Thymus (tissue), 11 donors: Measurements from ENCODE around the gene MED16. TPM values are rescaled to one million over a fixed set of nuclear protein-coding genes. Genes with fewer than 3 reads are reported as not detected.
A peak's percentile ranks its signal among the peaks of the same experiment; 100 is the strongest.

ENCODE experiments used
- DNase-seq, 9 donors: peaks; one replicate each; pipeline ENCODE4 v3.0.0-alpha.2; 2013; ENCODE audit warnings: low spot score in 9 of 9, low read depth in 6 of 9, missing footprints in 1 of 9
- H3K27ac ChIP-seq, 2 donors: one replicate each; pipeline ENCODE4 v1.5.1; 2013; ENCODE audit warnings: control low read depth in 1 of 2, low read depth in 1 of 2, low read length in 1 of 2, mild to moderate bottlenecking in 1 of 2, moderate library complexity in 1 of 2
- H3K27me3 ChIP-seq, 2 donors: one replicate each; pipeline ENCODE4 v1.5.1; 2013; ENCODE audit warnings: low read length in 1 of 2; ENCODE audit not compliant: control insufficient read depth in 2 of 2, insufficient read depth in 1 of 2
- H3K36me3 ChIP-seq, 2 donors: one replicate each; pipeline ENCODE4 v1.5.1; 2013; ENCODE audit warnings: low read length in 1 of 2, mild to moderate bottlenecking in 1 of 2, moderate library complexity in 1 of 2; ENCODE audit not compliant: control insufficient read depth in 2 of 2, insufficient read depth in 2 of 2
- H3K4me1 ChIP-seq, 2 donors: one replicate each; pipeline ENCODE4 v1.5.1; 2013; ENCODE audit warnings: low read length in 2 of 2; ENCODE audit not compliant: control insufficient read depth in 2 of 2, insufficient read depth in 2 of 2
- H3K4me3 ChIP-seq, 2 donors: one replicate each; pipeline ENCODE4 v1.5.1; 2013; ENCODE audit warnings: low read length in 2 of 2, control low read depth in 1 of 2, mild to moderate bottlenecking in 1 of 2
- H3K9me3 ChIP-seq, 2 donors: one replicate each; pipeline ENCODE4 v1.5.1; 2013; ENCODE audit warnings: low read length in 1 of 2, mild to moderate bottlenecking in 1 of 2; ENCODE audit not compliant: control insufficient read depth in 2 of 2, insufficient read depth in 1 of 2
- WGBS: extraction: QIAGEN DNeasy Blood & Tissue Kit; methylation state at CpG from one replicate; pipeline ENCODE4 v1.1.7; 2013; 5-methylcytosine and 5-hydroxymethylcytosine counted together
- polyA plus RNA-seq: library from polyadenylated mRNA; stranded (reverse); fragments of 200-250 nt; gene quantifications from one replicate; pipeline ENCODE4 v1.2.3, GENCODE V29; 2013
- total RNA-seq: library from RNA; stranded (reverse); fragments of 120-200 nt; gene quantifications from one replicate; pipeline ENCODE4 v1.2.4, GENCODE V29; 2013
- donor health status: healthy.

MED16 gene
- total and polyA plus RNA-seq, 2 donors, result 8.9 to 64.4 TPM

GRCh38 chr19:924553-925086 is 31.6 kb upstream of the MED16 start:
- Histone ChIP-seq H3K27ac (no peak overlapping the region), H3K27me3 (peaks cover 19 to 38% of the 10 kb centered on the region in 2 donors), H3K9me3 (no peaks in the 10 kb centered on the region), H3K36me3 (peaks cover 2 to 8% of the 10 kb centered on the region in 2 donors), H3K4me3 (peak overlapping the region; percentile 57 to 95), H3K4me1 (peaks cover 13 to 41% of the 10 kb centered on the region in 2 donors)
- no peak for DNase-seq
- WGBS, result 17% methylated on average over 31 of the region's 31 CpGs

- peaks cover 0 to 7% of the 10 kb centered on the region in 2 donors for H3K9me3 ChIP-seq
- H3K27me3 ChIP-seq, result peaks cover 52 to 80% of the 10 kb centered on the region in 2 donors
- WGBS, result 2% methylated on average over 84 of the region's 84 CpGs
- no peaks in the 10 kb centered on the region for H3K36me3 ChIP-seq
- no peak overlapping the region for H3K27ac ChIP-seq
- peak overlapping the region; percentile 9 to 49 for H3K4me3 ChIP-seq
- H3K4me1 ChIP-seq, result peaks cover 16 to 48% of the 10 kb centered on the region in 2 donors
- peak in 3 of 9 donors; percentile 64 to 76 (median 71) for DNase-seq
These were observed 27.3 kb upstream of the MED16 start for GRCh38 chr19:920051-920864.

DNA sequence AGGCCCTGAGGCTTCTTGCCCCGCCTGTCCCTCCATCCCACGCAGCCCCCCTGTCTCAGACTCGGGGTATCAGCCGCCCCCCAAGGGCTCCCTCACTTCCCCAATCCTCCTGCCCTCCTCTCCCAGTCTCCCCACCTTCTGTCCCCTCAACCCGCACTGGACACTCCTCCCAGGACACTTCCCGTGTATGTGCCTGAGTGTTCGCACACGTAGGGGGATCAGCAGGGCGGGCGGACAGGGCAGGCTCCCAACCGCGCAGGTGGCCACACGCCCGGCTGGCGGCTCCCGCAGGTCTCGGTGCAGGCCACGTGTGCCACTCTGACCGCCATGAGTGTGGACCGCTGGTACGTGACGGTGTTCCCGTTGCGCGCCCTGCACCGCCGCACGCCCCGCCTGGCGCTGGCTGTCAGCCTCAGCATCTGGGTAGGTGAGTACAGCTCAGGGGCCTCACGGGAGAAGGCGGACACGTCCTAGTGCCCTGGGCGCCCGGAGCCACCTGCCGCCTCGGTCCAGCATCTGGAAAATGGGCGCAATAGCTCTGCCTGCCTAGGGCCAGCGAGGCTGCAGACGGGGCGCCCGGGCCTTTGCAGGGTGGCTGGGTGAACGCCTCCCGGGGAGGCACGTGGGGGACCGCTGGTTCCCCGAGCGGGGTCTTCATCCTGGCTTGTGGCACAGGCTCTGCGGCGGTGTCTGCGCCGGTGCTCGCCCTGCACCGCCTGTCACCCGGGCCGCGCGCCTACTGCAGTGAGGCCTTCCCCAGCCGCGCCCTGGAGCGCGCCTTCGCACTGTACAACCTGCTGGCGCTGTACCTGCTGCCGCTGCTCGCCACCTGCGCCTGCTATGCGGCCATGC is 26.4 kb upstream of the MED16 start:
- 4% methylated on average over 68 of the region's 68 CpGs for WGBS
- peaks cover 57 to 80% of the 10 kb centered on the region in 2 donors for H3K27me3 ChIP-seq
- H3K9me3 ChIP-seq, result peaks cover 0 to 7% of the 10 kb centered on the region in 2 donors
- no peaks in the 10 kb centered on the region for H3K36me3 ChIP-seq
- no peak overlapping the region for H3K27ac ChIP-seq
- peaks cover 16 to 41% of the 10 kb centered on the region in 2 donors for H3K4me1 ChIP-seq
- DNase-seq, result peak in 1 of 9 donors; percentile 59
- peak overlapping the region in 1 of 2 donors; percentile 49 for H3K4me3 ChIP-seq

DNA sequence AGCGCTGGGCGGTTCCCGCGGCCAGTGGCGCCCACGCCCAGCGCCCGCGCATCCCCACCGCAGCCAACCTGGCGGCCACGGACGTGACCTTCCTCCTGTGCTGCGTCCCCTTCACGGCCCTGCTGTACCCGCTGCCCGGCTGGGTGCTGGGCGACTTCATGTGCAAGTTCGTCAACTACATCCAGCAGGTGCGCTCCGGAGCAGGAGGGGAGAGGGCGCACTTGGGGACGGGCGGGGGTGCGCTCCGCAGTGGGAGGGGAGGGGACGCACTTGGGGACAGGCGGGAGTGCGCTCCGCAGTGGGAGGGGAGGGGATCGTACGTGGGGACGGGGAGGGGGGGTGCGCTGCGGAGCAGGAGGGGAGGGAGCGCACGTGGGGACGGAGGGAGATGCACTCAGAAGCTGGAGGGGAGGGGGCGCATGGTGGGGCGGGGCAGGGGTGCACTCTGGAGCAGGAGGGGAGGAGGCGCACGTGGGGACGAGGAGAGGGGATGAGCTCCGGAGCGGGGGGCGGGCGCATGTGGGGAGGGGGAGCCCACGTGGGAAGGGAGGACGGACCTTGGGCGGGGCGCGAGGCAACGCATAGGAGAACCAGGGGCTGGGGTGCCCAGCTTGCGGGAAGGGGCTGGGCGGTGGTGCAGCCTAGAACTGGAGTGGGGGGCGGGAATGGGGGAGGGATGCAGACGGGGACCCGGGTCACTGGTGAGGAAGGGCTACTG is 25.7 kb upstream of the MED16 start:
- no peak overlapping the region for H3K27ac ChIP-seq
- peaks cover 57 to 80% of the 10 kb centered on the region in 2 donors for H3K27me3 ChIP-seq
- peaks cover 17 to 36% of the 10 kb centered on the region in 2 donors for H3K4me1 ChIP-seq
- H3K9me3 ChIP-seq, result peaks cover 0 to 7% of the 10 kb centered on the region in 2 donors
- no peak overlapping the region for H3K4me3 ChIP-seq
- DNase-seq, result peak in 1 of 9 donors; percentile 48
- H3K36me3 ChIP-seq, result no peaks in the 10 kb centered on the region
- 4% methylated on average over 58 of the region's 58 CpGs for WGBS

DNA sequence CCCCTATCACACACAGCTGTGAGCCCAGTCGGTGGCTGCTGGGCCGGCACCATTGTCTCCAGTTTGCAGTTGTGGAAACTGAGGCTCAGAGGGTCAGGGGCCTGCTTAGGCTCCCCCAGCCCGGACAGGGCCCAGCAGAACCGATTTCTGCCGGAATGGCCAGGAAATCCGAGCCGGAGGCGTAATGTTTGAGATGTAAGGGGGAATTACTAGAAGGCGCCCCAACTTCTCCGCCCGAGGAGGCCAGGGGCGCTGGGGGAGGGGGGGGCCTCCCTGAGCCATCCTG is 25.1 kb upstream of the MED16 start:
- no peak overlapping the region for H3K4me3 ChIP-seq
- WGBS, result 5% methylated on average over 12 of the region's 12 CpGs
- H3K4me1 ChIP-seq, result peaks cover 20 to 41% of the 10 kb centered on the region in 2 donors

DNA sequence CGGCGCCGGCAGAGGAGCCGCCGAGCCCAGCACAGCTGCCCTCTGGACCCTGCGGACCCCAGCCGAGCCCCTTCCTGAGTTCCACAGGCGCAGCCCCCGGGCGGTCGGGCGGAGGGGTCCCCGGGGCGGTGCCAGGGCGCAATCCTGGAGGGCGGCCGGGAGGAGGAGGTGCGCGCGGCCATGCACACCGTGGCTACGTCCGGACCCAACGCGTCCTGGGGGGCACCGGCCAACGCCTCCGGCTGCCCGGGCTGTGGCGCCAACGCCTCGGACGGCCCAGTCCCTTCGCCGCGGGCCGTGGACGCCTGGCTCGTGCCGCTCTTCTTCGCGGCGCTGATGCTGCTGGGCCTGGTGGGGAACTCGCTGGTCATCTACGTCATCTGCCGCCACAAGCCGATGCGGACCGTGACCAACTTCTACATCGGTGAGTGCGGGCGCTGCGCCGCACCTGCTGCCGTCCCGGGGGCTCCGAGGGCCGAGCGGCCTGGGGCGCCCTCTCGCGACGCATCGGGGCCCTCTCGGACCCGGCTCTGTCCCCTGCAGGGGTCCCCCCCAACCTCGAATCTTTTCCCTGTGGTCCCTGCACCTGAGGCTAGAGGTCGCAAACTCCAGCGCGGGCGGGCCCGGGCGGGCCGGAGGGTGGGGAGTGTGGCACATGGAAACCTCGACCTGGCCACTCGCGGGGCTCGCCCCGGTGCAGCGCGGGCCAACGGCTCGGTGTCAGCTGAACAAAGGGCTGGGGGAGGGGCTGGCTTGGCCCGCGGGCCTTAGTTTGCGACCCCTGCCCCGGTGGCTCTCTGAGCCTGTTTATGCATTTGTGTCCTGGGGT is 24.6 kb upstream of the MED16 start, which contains the start of gene KISS1R:
Gene KISS1R, plus strand, starts transcription at position 11 of the 829 bp plus-strand sequence. Its CDS starts 170 bp downstream, at position 181.
- WGBS, result 1% methylated on average over 87 of the region's 87 CpGs
- no peak within 1 kb of the TSS for H3K27ac ChIP-seq
- peaks cover 20 to 41% of the 10 kb centered on the region in 2 donors for H3K4me1 ChIP-seq
- peaks cover 57 to 78% of the 10 kb centered on the region in 2 donors for H3K27me3 ChIP-seq
- peaks cover 0 to 11% of the 10 kb centered on the region in 2 donors for H3K9me3 ChIP-seq
- no peaks in the 10 kb centered on the region for H3K36me3 ChIP-seq
- peak within 1 kb of the TSS in 1 of 2 donors; percentile 16 for H3K4me3 ChIP-seq
- DNase-seq, result peak in 1 of 9 donors; percentile 43

More for the DNA sequence above, 25.1 kb upstream of the MED16 start:
- no peak for DNase-seq
- Histone ChIP-seq H3K36me3 (no peaks in the 10 kb centered on the region), H3K27me3 (peaks cover 57 to 79% of the 10 kb centered on the region in 2 donors), H3K9me3 (peaks cover 0 to 11% of the 10 kb centered on the region in 2 donors), H3K27ac (no peak overlapping the region)

GRCh38 chr19:916645-917322 is 23.8 kb upstream of the MED16 start:
- Histone ChIP-seq H3K27me3 (peaks cover 57 to 76% of the 10 kb centered on the region in 2 donors), H3K4me3 (peak overlapping the region in 1 of 2 donors; percentile 16), H3K9me3 (peaks cover 0 to 11% of the 10 kb centered on the region in 2 donors), H3K27ac (no peak overlapping the region), H3K36me3 (no peaks in the 10 kb centered on the region), H3K4me1 (peaks cover 20 to 40% of the 10 kb centered on the region in 2 donors)
- no peak for DNase-seq
- WGBS, result 22% methylated on average over 35 of the region's 35 CpGs
